ENCODE data around the gene RIC3.
A peak's percentile ranks its signal among the peaks of the same experiment; 100 is the strongest.

RIC3 gene

DNA sequence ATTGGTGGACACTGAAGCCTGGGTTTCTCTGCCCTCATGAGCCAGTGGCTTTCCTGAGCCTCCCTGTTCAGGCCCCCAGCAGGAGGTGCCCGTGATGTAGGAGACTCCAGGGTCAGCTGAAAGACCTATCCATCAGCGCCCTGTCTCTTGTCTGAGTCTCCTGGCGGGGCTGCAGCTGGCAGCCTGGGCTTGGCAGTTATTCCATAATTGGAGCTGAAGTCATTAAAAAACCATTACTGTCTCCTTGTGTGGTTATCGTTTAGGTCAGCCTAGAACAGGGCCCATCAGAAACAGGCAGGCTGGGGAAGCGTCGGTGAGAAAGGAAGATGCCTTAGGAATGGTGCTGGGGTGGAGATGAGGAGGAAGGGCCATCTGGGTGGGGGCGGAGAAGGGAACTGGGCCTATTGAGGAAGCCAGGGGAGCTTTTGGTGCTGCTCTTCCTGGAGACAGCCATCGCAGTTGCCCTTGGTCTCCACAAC is 82.8 kb downstream of the RIC3 start:
- peak; percentile 21 for DNase-seq

DNA sequence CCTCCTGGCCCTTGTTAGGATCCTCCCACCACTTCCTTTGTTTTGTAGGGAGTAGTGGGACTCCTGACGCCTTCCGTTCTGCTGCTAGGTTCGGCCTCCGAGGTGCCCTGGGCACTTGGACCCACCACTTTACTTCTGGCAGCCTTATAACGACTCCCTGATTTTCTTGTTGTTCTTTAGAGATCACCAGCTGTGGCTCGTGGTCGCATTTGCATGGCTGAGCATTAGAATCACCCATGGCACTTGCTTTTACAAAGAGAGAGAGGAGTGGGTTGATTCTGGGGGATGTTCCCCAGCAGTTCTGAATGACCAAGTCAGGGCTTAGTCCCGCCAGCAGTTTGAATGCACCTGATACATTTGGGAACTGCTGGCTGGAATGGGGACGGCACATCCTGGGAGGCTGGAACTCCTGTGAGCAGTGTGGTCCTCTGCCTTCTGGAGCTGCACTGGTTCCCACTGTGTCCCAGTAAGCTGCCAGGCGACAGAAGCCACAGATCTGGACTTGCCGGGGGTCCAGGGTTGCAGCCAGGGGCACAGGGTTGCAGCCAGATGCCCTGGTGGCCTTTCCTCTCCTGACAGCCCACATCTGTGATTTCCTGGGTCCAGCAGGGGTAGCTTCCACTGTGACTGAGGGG is 83.7 kb downstream of the RIC3 start:
- no peak for DNase-seq

DNA sequence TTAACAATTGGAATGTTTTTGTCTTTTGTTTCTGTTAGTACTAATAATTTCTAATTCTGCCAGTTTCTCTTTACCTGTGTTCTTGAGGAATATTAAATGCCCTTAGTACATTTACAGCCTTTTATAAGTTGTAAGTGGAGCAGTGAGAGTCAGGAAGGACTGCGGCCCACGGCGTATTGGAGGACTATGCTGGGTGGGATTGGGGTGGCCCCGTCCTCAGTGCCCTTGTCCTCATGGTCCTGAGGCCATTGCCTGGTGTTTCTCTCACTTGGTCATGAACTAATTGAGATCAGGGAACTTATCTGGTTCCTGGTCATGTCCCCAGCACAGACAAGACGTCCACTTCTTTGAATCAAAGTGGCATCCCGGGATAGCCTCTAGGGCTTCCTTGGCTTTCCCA is 84.5 kb downstream of the RIC3 start:
- no peak for DNase-seq

DNA sequence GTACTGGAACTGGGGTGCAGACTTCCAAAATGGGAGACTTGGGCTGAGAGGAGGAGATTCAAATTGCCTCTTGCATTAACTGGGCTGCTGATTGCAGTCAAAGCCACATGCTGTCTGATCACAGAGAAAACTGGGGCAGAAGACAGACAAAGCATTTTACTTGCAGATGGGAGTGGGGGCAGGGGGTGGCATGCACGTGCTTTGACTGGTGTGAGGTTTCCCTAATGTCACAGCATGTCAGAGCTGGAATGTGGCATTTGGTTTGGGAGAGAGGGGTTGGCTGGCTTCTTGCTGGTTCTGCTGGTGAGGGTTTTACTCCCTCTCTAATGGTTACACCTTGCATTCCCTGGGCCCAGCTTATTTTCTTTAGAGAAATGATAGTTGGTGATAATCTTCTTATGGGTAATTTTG is 84.9 kb downstream of the RIC3 start:
- no peak for DNase-seq

DNA sequence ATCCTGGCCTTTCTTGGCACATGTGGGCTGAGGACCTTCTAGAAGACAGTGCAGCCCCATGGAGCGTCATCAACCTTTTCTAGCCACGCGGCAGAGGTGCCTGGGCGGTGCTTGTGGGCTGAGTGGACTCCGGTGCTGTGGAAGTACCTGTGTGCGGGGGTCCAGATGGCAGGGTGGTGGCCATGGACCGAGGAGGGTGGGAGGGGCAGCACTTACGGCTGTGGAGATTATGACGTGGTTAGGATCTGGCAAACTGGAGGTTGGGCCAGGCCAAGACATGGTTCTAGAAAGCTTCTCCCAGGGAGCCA is 85.8 kb downstream of the RIC3 start:
- DNase-seq: no peak

DNA sequence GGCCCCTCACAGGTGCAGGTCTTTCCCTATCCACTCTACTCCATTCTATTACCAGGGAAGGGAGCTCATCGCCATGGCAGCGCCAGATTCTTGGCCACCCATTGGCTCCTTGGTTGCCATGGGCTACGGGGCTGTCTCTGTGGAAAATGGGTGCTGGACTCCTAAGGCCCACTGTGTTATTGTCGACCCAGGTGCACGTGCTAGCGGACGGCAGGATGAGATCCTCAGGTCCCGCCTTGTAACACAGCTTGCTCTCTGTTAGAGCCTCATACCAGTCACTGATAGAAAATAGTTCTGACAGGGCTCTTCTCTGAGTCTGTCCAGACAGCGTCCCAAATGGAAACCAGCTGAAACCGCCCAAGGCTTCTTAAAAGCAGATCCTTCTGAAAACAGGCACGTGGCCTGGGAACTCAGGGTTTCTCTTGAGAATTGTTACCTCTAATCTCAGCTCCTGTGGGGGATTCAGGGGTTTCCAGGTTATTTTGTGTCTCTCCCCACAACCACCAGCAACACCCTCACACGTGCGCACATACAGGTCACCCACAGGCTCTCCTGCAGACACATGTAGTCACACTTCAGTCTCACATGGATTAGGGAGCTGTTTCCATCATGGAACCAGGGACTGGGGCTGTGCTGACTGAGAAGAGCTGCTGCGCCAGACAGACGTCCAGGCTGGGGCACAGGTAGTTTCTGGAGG is 86.3 kb downstream of the RIC3 start:
- DNase-seq: no peak

DNA sequence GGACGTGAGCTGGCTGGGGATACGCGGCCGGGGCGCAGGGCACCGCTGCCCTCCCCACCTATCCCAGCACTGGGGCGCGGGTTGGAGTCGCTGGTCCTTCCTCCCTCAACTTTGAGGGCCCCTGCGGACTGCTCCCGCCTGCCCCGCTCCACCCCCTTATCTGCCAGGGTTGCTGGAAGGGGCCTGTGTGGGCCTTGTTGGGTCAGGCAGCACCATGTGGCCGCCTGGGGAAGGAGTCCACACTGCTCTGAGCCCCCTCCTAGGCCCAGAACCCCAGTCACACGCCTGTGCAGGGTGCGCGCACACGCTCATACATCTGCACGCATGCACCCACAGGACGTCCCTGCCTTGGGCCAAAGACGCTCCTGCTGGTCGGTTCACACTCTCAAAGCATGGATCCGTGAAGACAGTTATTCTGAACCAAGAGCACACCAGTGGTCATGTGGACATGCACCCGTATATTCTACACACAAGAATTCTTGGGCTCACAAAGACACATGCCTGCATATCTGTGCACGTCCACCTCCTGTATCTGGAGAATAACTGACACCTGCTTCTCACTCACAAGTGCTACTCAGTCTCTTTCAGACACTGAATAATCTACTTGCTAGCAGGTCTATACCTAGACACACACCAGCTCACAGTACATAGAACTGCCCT is 87.1 kb downstream of the RIC3 start:
- DNase-seq: peak; percentile 40

DNA sequence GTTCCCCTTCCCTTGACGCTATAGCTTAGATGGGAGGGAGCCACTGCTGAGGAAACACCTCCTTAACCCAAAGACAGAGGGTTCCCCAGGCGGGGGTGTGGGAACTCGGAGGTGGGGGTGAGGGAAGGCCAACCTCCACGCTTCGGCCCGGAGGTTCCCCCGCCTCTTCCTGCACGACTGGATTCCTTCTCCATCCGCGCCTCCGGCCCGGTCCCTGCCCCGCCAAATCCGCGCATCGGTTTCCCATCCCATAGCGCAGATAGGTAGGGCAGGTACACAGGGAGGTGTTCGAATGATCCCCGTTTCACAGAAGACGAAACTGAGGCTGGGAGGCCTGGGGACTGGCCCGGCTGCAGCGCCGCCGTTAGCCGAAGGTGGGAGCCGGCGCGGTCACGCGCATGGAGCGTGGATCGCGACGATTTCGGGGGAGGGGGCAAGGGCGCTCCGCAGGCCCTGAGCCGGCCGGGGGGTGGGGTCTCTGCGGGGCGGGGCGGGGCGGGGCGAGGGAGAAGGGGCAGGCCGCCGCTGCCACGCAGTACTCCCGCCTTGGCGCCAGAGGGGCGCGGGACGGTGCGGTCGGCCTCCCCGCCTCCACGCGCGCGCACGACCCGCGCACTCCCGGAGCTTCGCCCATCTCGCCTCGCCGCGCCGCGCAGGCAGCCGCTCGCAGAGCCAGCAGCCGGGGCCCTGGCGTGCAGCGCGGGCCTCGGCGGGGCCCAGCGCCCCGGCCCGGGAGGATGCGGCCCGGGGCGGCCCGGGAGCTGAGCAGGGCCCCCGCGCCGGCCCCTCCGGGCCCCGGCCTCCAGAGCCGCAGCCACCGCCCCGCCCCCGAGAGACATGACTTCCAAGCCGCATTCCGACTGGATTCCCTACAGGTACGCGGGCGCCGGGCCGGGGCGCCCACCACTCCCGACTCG is 87.9 kb downstream of the RIC3 start, which contains the start of gene TUB:
Gene TUB (plus strand): TSS at position 538 of the 917 bp plus-strand sequence. CDS start 300 bp downstream, at position 838.
- peak; percentile 75 for DNase-seq

DNA sequence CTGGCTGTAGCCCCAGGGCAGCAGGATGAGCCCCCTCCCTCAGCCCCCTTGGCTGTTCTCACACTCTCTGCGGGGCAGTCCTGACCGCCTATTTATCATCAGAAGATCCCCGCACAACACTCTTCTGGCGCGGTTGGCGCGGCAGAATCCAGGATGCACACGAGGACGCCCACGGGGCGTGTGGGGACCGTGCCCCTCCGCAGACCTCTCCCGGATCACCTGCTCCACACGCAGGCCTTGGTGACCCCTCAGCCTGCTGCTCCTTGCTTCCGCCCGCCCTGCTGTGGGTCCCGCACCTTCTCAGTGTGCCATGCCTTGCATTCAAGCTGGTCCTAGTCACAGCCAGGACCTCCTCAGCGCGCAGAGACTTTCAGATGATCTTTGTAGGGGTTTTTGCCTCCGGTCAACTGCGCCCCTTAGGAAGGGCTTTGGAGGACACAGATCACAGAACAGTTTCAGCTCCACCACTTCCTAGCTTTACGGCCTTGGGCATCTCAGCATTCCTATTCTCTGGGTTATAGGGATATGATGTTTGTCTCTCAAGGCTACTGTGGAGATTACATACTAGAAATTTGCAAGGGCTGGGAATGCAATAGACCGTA is 88.7 kb downstream of the RIC3 start:
- no peak for DNase-seq

DNA sequence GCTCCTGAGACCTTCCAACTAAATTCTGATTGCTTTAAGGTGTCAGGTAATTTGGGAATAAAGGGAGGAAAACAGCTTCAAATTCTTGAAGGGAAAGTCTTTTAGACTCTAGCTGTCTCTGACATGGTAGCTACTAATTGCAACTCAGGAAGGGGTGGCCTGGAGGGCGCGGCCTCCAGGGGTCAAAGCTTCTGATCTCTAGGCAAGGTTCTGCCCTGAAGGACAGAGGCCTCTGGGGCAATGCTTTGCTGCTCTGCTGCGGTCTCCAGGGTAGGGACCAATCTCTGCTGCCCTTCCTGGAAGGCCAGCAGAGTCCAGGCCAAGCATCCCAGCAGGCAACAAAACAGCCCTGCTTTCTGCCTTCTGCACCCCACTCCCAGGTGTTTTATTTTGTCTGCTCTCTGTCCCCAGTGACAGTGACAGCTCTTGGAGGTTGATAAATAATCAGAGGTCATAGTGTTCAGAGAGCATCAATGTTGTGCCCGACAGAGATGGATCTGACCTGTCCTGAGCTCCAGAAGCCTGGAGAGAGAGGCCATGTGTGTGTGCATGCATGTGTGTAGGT is 89.6 kb downstream of the RIC3 start:
- DNase-seq: no peak

DNA sequence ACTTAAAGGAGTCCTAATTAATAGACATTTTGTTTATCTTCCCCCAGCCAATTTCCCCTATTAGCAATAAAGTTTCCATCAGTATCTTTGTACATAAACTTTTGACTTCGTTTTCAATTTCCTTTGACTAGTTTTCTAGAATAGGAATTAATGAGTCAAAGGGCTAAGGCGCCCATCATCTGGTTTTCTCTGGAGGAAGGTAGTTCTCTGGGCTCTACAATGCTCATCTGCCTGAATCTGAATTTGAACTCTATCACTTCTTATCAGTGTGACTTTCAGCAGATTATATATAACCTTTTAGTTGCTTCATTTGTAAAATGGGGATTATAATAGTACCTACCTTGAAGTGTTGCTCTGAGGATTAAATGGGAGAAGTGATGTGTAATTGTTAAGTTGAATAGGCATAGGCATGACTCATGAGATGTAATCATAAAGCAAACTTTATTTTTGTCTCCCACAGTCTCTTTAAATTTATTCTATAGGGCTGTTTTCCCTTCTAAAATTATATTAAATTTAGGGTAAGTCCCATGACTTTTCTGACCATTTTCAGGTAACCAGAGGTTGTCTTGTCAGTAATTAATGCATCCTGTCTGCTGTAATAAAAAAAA is 93.6 kb downstream of the RIC3 start:
- DNase-seq: no peak

DNA sequence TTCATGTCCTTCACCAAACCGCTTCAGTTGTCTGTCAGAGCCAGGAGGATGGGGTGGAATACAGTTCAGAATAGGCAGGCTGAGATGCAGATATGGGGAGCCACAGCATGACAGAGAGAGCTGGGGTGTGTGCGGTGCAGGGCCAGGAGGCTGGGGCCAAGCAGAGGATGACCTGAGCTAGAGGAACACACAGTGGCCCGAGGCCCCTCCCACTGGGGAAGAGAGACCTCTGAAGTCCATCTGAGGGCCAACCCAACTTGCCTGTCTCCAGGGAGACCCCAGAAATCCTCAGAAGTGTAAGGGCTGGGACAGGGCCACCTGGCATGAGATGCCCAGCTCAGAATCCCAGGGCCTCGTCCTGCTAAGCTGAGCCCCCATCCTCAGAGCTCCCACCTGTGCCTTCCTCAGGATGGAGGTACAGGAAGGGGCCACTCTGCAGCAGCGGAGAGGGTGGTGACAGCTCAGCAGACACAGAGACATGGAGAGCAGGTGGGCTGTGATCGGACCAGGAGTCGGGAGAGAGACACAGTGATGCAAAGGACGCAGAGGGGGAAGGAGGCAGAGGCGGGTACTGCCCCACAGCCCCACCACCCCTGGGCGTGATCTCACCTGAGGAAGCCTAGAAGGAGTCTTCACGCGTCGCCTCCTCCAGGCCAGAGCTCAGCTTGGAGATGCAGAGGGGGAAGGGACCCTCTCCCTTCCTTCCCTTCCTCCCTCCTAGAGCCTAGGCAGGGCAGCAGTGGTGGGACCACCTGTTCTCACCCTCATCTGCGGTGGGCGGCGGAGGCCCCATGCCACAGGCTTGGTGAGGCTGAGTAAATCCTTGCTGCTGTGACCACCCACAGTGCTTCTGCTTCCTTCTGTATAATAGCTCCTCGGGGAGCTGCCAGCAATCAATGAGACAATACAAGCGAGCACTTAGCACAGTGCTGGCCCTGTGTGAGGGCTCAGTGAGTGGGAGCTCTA is 96.9 kb downstream of the RIC3 start:
- DNase-seq: peak; percentile 10

DNA sequence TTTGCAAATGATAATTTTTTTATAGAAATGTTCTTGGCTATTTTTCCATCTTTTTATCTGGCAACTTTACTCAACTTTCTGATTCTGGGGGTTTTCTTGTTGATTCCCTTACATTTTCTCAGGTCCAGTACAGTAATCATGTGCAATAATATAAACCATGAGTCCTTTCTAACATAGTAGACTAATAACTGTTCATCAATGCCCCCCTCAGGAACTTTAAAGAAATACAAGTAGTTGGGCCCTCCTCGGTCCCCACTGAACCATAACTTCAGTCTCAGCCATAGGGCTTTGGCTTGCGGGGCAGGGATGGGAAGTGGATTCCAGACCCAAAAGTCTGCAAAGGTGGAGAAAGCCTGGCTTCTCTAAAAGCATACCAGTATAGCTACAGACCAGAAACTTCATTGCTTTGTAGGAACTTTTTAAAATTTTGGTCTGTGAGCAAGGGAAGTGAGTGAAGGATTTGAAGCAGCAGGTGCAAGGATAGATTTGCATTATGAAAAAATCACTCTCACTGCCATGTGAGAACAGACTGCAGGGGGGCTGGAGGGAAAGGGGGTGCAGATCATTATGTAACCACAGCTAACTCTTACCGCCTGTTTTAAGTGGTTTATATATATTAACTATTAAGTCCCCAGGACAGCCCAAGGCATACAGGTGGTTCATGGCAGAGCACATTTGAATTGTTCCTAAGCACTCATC is 98.3 kb downstream of the RIC3 start:
- DNase-seq: peak; percentile 18

DNA sequence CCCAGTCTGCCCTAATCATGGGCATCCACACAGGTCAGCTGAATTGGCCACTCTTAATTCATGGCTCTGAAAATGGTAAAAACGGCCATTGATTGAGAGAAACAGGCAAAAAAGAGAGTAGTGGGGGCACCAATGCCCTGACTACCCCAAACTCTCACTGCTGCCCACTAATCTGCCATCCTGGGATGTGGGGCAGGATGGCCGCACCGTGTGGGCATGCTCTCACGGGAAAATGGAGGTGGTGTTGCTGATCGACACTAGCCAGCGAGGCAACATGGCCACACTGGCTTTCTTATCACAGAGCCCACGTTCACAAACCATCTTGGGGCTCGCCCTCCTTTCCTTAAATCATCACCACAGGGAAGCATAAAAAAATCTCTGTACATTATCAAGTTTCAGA is 99.1 kb downstream of the RIC3 start:
- peak; percentile 3 for DNase-seq

DNA sequence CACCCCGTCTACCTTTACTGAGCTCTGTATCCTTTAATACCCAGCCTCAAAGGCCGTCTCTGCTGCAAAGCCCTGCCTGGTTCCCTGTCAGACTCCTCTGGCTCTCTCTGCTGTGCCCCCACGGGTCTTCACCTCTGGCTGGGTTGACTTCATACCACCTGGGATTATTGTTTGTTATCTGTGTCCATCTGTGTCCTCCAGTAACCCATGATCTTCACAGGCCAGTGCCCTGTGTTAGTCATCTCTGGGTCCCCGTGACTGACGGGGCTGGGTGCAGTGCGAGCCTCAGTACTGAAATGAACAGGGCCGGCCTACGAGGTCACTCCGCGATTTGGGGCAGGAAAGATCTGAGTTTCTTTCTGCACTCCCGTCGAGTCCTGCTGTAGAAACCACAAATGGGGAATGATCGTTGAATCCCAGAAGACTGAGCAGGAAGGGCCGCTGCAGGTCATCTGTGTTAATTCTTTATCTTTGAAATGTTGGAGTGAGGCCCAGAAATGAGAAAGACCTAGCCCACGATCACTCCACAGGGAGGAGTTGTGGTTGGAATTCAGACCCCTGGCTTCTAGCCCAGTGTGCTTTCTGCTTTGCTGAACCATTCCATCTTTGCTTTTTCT is 100.1 kb downstream of the RIC3 start:
- DNase-seq: peak; percentile 69

DNA sequence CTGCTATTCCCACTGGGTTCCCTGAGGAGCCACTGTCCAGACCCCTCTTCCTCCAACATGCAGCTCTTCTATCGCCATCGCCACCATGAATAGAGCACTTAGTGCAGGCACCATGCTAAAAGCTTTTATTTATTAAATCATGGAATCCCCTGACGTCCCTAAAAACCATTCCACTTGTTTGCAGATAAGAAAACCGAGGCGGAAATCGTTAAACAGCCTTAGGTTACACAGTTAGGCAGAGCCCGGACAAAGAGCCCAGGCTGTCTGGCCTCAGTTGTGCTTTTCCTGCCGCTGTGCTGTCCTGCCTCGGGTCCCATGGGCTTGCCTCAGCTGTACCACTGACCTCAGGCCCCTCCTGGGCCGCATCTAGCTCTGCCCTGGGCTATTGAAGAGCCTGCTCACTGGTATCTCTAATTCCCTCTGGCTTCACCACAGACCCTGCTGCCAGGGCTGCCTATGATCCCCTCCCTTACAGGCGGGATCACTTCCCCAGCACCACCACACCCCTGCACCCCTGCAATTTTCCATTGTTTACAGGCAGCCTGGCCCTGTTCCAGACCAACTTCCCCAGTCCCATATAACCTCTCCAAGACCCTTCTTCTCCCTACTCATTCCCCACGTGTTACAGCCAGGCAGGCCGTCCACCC is 100.8 kb downstream of the RIC3 start:
- peak; percentile 31 for DNase-seq

DNA sequence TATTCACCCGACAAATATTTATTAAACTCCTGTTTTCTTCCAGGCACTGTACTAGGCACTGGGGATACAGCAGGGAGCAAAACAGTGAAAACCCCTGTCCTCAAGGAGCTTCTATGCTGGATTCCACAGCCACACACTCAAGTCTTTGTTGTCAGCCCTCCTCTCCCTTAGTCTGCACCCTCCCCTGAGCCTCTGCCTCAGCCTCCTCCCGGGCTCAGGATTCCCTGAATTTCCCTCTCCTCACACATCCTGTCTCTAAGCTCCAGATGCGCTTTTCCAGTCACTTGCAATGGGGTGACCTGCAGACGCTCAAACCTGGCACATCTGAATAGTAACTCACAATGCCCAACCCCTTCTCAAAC is 101.3 kb downstream of the RIC3 start:
- DNase-seq: no peak

DNA sequence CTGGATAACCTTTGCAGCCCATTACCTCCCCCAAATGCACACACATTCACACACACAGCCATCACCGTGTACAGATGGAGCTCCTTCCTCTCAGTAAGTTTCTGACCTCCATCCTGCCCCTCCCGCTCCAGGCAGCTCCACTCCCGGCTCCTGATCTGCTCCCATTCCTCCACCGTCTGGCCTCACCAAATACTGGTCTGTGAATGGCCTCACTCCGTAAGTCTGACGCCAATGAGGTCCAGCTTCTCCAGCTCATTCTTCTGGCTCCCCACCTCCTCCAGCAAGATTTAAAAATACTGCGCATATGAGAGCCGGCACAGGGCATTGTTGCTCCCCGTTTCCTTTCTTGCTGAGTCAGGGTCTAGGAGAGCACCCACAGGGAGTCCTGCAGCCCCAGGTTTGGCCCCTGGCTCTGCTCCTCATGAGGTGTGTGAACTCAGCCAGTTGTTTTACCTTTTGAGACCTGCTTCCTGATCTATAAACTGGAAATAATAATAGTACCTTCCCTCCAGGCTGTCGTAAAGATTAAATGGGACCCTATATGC is 101.8 kb downstream of the RIC3 start:
- no peak for DNase-seq

All from femur (tissue), 1 donor.